HG02610 (cell line): ENCODE measurements around the gene TULP1.

Experiments used
- ATAC-seq: cut with Tn5 transposase; IDR thresholded peaks from one replicate; pipeline ENCODE4 v1.9.1; 2021; ENCODE audit warnings: mild to moderate bottlenecking, moderate library complexity; ENCODE audit not compliant: unreplicated experiment

Gene TULP1

DNA sequence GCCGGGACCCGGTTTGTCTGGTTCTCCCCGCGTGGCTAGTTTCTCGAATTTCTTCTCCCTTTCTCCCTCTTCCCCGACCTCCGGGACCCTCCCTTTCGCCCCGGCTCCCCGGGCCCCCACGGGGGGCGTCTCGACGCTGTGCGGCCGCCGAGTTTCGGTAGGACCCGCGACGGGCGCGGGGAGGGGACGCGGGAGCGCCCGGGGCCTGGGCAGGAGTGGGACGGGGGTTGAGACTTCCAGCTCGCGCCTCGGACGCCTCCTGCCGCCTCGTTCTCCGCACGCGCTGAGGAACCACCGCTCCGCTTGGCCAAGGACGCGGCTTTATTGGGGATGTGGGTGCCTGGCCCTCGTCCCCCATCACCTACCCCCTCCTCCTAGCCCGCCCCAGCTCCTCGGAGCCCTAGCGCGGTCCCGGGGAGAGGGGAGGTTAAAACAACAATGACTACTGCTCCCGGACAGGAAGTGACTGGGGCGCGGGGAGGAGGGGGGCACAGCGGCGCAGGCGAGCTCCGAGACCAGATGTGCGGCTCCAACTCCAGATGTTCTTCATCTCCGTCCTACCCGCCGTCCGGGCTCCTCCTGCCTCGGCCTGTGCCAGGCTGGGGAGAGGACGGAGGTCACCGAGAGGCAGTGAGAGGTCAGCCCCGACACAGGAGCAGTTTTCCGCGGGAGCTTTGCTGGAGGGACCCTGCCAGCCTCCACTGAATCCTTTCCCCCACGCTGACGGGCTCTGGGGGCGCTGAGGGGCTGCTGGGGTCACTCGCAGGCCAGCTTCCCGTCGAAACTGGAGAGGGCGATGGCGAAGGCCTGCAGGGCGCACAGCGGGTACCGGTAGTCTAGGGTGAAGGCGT, 14.9 kb downstream of the TULP1 start:
- no peak for ATAC-seq

DNA sequence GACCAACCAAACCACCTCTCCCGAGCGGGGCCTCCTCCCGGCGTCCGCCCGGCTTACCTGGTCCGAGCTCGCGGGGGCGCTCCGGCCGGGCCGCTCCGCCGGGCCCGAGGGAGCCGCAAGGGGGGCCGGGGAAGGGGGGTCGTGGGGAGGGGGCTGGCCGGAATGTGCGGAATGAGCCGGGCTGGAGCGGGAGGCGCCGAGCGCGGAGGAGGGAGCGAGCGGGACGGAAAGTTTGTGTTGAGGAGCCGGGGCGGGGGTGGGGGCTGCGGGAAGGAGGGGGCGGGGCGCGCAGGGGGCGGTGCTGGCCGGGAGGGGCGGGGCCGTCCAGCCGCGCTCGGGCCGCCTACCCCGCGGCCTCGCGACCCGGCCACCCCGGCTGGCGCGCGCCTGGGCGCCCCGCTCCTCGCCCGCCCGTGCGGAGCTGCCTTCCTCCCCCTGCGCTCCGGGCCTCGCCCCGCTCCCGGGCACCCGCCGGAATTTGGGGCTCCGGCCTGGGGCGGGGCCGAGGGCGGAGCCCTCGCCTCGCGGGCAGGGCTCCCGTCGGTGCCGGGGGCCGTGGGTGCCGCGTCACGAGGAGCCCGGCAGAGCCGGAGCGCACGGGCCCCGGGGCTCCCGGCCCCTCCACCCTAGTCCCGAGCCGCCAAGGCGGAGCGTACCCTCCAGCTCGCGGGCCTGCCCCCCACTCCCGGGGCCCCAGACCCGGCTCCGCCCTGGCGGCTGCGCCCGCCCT, 15.7 kb downstream of the TULP1 start, which contains the start of gene TEAD3:
Gene TEAD3 (minus strand): TSS at position 239 of the 730 bp plus-strand sequence.
- ATAC-seq = no peak

DNA sequence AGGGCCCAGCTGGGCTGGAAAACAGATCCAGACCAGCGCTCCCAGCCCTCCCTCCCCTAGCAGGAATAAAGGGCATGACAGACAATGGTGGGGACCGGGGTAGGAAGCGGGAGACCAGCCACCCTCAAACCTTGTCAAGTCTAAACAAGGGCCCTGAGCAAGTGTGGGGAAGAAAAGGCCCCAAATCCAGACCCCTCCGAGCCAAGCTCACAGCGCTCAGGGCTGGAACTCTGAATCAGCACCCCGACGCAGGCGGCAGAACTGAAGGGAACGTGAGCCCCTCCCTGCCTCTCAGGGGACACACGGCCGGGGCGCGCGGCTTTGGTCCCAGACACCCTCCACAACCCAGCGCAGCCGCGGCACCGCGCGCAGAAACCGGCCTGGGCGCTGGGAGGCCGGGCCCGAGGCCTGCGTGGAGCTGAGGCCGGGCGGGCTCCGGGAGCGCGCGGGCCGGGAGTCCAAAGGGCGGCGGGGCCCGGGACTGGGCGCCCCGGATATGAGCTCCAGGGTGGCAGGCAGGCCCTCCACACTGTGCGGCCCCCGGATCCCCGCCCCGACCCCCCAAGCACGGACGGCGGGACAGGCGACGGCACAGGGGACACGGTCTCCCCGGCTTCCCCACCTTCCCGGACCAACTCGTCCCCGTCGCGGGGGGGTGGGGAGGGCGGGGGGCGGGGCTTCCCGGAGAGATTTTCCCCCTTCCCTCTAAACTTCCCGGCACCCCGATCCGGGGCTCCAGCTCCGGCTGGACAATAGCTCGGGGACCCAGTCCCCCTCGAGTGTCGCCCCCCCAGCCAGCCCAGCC, 16.5 kb downstream of the TULP1 start:
- ATAC-seq = no peak

DNA sequence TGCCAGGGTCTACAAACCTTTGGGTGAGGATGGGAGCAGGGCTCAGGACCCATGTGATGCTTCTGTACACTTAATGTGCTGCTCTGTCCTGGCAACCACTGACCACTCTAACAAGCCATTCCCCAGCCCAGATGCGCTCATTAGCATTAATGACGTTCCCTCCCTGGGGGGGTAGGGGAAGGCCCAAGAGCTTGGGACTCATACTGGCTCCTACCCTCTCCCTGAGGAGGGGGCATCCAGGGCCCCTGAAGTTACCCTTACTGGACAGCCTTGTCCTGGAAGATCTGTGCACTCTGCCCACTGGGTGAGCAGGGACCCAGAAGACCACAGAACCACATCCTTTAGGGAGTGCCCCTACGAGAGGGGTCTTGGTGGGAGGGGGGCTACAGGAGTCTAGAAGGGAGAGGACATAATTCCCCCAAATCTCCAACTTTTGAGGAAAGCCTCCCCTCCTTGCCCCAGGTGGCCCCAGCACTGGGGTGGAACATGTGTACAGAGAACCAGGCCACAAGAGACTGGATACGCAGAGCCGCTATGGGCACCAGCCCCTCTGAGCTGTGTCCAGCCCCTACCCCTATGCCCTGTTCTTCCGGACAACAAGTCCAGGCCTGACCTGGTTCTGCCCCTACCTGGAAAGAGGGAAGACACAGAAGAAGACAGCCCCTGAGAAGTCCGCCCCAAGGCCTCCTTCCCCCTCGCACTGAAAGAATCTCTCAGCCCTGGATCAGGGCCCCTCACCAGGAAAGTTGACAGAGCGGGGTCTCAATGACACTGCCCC, 17.2 kb downstream of the TULP1 start:
- ATAC-seq = no peak

DNA sequence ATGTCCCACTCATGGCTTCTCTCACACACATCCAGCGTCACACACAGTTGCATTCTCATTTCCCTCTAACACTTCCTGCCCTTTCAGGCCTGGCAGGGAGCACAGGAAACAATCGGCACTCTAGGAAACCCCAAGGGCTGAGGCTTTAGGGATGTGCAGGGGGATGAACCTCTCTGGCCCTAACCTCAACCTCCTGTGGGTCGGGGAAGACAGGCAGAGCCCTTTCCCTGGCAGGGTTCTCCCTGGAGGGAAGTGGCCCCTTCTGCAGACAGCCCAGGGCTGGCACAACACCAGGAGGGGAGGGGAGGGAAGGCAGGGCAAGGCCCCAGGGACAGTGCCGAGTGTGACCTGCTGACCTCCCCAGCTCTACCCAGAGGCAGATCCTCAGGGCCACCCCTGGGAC, 18.5 kb downstream of the TULP1 start:
- no peak for ATAC-seq

DNA sequence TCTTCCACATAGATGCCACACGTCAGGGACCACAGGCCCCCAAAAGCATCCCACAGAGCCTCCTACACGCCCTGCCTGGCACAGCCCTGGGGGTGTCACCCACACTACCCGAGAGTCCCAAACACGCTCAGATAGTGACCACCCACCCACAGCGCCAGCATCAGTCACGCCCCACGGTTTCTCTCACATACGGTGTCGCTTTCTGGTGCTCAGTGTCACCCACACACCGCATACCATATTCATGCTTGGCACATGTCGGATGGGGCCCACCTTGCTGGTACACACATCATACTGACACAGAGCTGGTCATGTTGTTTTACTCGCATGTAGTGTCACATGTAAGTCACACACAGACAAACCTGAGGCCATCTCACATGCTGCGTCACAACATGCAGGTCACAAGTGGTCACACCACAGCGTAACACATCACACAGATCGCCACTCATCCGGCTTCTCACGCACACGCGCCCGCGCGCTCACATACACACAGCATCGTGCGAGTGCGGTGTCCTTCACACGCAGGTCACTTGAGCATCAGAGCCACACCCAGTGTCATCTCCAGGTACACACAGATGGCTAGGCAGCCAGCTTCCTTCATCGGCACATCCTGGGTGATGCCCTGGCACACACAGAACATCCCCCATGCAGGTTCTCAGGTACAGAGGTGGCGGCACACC, 19.3 kb downstream of the TULP1 start:
- no peak for ATAC-seq

DNA sequence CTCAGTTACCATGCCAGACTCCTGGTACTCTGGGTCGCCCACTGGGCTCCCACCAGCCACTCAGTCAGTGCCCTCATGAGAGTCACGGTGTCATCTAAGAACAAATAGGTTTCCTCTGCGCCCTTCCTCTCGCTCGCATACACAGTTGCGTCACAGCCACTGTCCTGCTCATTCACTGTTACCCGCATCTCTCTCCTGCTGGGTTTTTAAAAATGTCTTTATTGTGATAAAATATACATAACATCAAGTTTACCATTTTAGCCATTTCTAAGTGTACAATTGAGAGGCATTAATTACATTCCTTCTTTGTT, 19.8 kb downstream of the TULP1 start:
- ATAC-seq = no peak

DNA sequence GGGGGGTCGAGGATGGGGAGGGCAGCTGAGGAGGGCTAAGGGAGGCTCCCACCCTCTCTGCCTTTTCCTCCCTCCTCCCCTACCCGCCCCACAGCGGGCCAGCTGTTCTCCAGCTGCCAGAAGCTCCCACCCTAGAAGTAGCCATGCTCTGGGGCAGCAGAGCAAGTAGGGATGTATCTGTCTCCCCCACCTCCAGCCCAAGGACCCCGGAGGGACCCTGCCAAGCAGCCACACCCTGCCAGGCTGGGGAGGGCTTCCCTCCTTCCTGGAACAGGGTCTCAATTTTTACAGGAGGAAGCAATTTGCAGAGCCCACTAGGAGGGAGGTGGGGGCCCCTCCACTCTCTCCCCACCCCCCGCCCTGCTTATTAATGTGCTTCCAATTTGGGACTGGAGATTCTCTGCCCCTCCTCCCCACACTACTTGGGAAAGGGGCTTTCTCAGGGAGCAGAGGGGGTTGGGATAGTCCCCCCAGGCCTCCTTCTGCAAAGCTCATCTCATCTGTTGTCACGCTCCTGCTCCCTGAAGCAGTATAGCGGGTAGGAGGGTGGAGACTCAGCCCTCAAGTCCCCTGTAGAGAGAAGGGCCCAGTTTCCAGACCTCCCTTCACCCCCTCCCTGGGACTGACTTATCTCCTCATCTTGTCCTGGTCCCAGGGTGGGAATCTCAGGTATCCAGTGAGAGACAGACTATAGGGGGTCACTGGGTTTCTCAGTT, 20.3 kb downstream of the TULP1 start:
- no peak for ATAC-seq

DNA sequence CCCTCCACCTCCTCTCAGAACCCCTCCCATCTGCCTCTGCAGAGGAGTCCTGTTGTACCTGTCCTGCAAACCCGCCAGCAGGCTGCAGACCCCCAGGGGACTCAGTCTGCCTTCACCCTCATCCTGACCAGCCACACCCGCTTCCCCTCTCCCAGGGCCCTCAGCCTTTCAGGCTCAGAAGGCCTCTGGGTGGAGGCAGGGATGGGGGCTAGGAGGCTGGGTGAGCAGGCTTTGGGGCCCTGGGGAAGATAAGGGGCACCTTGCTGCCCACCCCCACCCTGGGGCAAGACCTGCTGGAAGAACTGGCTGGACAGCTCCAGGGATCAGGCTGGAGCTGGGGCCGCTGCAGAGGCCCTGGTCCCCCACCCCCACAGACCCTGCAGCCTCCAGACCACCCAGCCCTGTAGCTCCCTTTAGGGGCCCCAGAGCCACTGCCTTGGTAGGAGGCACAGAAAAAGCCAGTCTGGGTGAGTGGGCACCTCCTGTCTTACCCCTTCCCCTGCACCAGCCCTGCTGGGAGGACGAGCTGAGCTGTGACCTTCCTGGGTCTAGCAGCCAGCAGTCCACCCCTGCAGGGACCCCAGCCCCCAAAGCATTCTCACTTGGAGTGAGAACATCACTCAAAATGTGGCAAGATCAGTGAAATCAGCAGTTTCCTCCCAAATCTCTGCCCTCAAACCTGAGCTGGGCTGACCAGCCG, 21.0 kb downstream of the TULP1 start:
- no peak for ATAC-seq

DNA sequence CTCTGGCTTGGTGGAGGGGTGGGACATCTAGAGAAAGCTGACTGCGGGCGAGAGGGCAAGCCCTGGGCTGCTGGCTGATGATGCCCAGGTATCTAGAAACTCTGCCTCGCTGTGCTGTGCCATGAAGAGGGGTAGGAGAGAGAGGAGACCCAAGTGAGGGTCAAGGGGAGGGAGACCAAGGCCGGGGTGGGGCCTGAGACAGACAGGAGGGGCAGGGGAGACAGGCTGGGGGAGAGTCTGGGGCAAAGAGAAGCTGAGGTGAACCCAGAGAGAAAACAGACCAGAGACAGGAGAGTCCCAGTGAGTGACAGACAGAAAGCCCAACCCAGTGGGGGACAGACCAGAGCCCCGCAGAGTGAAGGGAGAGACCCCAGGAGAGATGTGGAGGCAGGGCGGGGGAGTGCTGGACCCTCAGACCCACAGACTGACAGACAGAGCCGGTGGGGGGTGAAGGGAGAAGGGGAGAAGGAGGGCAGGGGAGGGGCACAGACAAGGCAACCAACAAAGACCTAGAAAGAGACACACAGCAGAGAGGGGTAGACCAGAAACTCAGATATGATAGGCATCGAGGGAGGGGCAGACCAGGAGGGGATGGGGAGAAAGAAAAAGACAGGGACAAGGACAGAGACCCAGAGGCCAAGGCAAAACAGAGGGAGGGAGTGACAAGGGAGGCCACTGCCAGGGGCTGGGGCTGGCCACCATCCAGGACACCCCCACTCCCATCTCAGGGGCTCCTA, 21.7 kb downstream of the TULP1 start:
- no peak for ATAC-seq

DNA sequence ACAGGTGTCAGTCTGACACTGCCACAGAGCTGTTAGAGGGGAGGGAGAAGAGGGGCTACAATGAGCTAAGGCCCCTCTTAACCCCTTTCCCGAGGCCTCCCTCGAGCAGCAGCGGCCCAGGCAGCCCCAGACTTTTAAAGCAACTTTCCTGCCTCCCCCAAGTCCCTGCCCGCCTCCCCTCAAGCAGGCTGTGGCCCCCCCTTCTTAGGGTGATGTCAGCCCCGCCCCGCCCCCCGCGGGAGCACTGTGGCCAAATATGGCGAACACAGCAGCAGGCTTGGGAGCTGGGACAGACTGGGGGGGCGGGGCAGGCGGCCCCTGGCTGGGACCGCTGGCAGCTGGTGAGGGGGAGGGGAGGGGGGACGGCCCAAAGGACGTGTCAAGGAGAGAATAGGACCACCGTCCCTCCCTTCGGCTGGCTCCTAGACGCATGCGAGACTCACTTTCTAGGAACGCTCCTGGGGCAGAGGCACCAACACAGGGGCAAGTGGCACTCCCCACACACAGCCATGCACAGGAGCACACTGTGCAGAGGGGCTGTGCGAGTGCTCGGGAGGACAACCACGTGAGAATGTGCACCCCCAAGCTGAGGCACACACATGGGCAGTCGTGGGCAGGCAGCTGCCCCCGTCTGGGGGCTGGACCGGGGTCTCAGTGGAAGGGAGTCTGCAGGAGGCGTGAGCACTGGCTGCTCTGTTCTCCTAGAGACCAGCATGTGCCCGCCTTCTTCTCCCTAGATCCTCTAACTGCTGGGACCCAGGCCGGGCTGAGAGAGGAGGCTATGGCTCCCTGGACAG, 22.5 kb downstream of the TULP1 start:
- no peak for ATAC-seq

DNA sequence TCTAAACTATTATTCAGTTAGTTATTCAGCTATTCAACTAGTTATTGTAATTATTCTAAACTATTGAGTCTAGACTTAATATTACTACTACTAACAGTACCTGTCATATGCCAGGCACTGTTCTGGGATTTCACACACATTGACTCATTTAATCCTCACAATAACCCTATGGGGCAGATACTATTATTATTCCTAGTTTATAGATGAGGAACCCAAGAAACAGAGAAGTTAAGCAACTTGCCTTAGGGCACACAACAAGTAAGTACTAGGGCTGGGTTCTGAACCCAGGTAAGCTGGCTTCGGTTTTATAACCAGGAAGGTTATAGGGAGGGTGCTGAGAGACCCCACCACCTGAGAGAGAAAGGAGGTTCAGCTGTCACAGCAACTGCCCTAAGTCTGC, 23.6 kb downstream of the TULP1 start:
- no peak for ATAC-seq

DNA sequence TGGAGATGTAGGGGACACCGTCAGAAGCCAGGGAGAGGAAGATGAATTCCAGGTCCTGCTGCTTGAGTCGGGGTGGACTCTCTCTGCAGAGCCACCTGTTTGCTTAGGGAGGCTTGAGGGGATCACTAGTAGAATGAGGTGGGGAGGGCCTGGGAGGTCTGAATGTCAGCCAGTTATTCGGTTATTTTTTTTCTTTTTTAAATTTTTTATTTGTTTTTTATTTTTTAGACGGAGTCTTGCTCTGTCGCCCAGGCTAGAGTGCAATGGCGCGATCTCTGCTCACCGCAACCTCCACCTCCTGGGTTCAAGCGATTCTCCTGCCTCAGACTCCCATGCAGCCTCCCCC, 24.2 kb downstream of the TULP1 start:
- ATAC-seq = no peak

DNA sequence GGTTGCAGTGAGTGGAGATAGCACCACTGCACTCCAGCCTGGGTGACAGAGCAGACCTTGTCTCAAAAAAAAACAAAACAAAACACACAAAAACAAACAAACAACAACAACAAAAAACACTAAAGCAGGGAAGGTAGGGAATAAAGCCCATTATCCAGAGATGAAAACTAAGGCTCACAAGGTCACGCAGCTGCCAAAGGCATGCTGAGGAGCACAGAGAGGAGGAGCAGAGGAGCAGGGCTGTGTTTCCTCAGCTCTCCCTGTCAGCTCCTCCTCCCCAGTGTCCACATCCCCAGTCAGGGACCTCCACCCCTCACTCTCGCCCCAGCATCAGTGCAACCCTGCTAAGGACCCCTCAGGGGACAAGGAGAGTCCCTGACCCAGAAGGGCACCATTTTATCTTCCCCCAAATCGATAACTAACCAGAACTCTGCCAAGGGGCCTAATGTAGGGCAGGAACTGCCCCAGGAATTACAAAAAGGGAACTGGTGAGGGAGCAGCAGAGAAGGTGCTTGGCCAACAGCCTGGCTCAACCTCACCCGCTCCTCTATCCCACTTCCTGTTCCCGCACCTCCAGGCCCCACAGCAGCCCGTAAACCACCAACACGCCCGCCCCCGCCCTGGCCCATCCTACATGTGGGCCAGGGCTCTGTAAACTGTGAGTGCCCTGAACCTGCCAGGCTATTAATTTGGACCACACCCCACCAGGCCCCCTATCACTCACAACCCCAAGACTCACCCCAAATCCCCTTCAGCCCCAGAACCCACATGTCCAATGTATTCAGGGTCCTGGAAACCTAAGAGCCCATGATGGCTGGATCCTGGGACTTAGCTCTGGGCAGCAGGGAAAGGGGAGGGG, 24.8 kb downstream of the TULP1 start:
- ATAC-seq = no peak

DNA sequence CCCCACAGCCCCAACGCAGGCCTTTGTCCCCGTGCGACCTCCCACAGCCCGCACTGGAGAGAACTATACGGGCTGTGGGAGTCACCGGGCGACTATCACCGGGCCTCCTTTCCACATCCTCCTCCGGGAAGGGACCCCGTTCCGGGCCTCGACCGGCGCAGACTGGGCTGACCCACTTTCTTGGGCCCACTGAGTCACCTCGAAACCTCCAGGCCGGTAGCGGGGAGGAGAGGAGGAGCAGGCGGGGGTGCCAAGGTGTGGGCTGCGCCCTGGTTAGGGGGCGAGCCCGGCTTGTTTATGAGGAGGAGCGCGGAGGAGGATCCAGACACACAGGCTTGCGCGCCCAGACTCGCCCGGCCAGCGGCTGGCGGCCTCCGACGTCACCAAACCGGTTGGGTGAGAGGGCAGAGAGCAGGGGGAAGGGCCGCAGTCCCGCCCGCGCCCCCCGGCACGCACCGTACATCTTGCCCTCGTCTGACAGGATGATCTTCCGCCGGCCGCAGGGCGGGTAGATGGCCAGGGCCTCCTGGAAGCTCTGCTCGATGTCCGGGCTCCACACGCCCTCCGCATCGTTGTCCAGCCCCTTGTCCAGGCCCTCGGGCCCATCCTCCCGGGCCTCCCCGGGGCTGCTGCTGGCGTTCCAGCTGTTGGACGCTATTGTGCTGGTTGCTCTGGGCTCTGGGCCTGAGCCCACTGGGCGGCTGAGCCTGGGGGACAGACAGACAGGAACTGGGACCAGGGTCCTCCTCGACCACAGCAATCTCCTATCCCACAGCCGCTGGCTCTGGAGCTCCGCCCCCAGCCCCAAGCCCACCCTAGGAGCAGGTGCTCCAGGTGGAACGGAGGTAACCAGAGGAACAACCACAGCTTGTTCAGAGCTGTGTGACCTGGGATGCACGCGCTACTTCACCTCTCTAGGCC, 26.4 kb downstream of the TULP1 start:
- ATAC-seq = no peak

DNA sequence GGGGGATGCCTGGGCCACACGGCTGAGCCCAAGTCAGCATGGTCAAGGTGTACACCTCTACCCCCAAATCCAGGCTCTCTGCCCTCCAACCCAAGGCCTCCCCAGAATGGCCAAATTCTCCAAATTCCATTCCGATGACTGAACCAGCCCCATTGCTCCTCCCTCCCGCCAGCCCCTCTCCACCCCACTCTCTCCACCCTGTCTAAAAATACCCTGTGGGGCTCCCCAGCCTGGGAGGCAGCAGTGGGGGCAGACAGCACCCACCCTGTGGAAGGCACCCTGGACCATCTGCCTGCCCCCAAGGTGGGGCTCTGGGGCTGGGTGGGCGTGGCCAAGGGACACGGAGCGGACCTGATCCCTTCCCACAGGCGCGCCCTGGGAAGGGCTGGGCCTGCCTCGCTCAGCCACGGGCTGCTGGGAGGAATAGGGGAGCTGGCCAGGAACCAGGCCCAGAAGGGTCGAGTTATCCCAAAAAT, 27.3 kb downstream of the TULP1 start:
- no peak for ATAC-seq
